ENCODE data around the gene LRRC14B.
A peak's percentile ranks its signal among the peaks of the same experiment; 100 is the strongest.

LRRC14B gene

GRCh38 chr5:176296-176823 is 14.9 kb upstream of the LRRC14B start:
- DNase-seq: no peak

- no peak for DNase-seq
Observed at GRCh38 chr5:178110-178509, 13.2 kb upstream of the LRRC14B start.

- DNase-seq: no peak
Observed at GRCh38 chr5:179401-179800, 11.9 kb upstream of the LRRC14B start.

- DNase-seq: no peak
Observed at GRCh38 chr5:180286-180918, 10.9 kb upstream of the LRRC14B start.

- DNase-seq: no peak
Observed at GRCh38 chr5:181160-181559, 10.1 kb upstream of the LRRC14B start.

GRCh38 chr5:181566-181965 is 9.7 kb upstream of the LRRC14B start:
- no peak for DNase-seq

GRCh38 chr5:182126-182525 is 9.2 kb upstream of the LRRC14B start:
- DNase-seq: no peak

GRCh38 chr5:184471-184870 is 6.8 kb upstream of the LRRC14B start:
- no peak for DNase-seq

- no peak for DNase-seq
Observed at GRCh38 chr5:185095-186070, 5.9 kb upstream of the LRRC14B start.

- DNase-seq: no peak
Observed at GRCh38 chr5:186091-187041, 4.9 kb upstream of the LRRC14B start.

GRCh38 chr5:187042-187431 is 4.3 kb upstream of the LRRC14B start:
- DNase-seq: no peak

GRCh38 chr5:187617-188451 is 3.5 kb upstream of the LRRC14B start:
- no peak for DNase-seq

- DNase-seq: peak; percentile 82
Observed at GRCh38 chr5:188488-189481, 2.5 kb upstream of the LRRC14B start.

GRCh38 chr5:189486-189885 is 1.8 kb upstream of the LRRC14B start:
- DNase-seq: no peak

GRCh38 chr5:189976-190365 is 1.3 kb upstream of the LRRC14B start:
- no peak for DNase-seq

GRCh38 chr5:190366-191035 is 794 bp upstream of the LRRC14B start:
- DNase-seq: no peak

GRCh38 chr5:191949-192690 is 825 bp downstream of the LRRC14B start:
- DNase-seq: no peak

- DNase-seq: no peak
Observed at GRCh38 chr5:192691-192969, 1.3 kb downstream of the LRRC14B start.

All from DMS79 (cell line).